IMR-90 (cell line): ENCODE measurements around the gene MYBPC3. TPM values are rescaled to one million over a fixed set of nuclear protein-coding genes. Genes with fewer than 3 reads are reported as not detected.

Source experiments
- ATAC-seq: fragments of 200-7000 bp; cut with Tn5 transposase; 2 replicates; pipeline ENCODE4 v1.9.1; 2020; ENCODE audit warnings: low read depth, mild to moderate bottlenecking, moderate library complexity
- BruUV-seq: library from RNA; stranded (reverse); fragments of 400-500 nt; replicated peaks from 2 replicates; lab custom pipeline; 2021; lab: Mats Ljungman, UMichigan
- CTCF ChIA-PET: fragments of 300-600 bp; formaldehyde crosslinking; extraction: SDS; loops from one replicate; lab custom pipeline; 2021; ENCODE audit warnings: antibody characterized with exemption; lab: Yijun Ruan, JAX
- POLR2A ChIA-PET: fragments of 300-600 bp; sonication (Branson Sonifier 250); formaldehyde crosslinking; loops from one replicate; lab custom pipeline; 2022; ENCODE audit warnings: antibody characterized with exemption; ENCODE audit not compliant: unreplicated experiment; lab: Charles Lee
- DNase-seq: peaks from one replicate; pipeline ENCODE4 v3.0.0; 2013
- H2AFZ ChIP-seq: replicated peaks from 2 replicates; pipeline ENCODE3; 2013; ENCODE audit warnings: low read length, mild to moderate bottlenecking; ENCODE audit not compliant: poor library complexity
- H2AK5ac ChIP-seq: 2 replicates; pipeline ENCODE4 v1.6.1; 2013; ENCODE audit warnings: low read depth, low read length, inconsistent platforms
- H2AK9ac ChIP-seq: replicated peaks from 2 replicates; pipeline ENCODE3; 2013; ENCODE audit warnings: mild to moderate bottlenecking, low read depth, low read length, moderate library complexity; ENCODE audit not compliant: poor library complexity
- H2BK120ac ChIP-seq: 2 replicates; pipeline ENCODE4 v1.6.1; 2013; ENCODE audit warnings: low read depth, low read length, inconsistent platforms
- H2BK15ac ChIP-seq: 3 replicates; pipeline ENCODE4 v1.6.1; 2013; ENCODE audit warnings: low read depth, low read length, inconsistent platforms
- H2BK20ac ChIP-seq: 2 replicates; pipeline ENCODE4 v1.6.1; 2013; ENCODE audit warnings: low read depth, mild to moderate bottlenecking, inconsistent platforms, low read length, moderate library complexity
- H2BK5ac ChIP-seq: 2 replicates; pipeline ENCODE4 v1.6.1; 2013; ENCODE audit warnings: mild to moderate bottlenecking, low read depth, low read length, inconsistent platforms; ENCODE audit not compliant: poor library complexity, severe bottlenecking
- H3K14ac ChIP-seq: replicated peaks from 2 replicates; pipeline ENCODE4 v1.6.1; 2013; ENCODE audit warnings: low read depth, low read length, inconsistent platforms
- H3K18ac ChIP-seq: 2 replicates; pipeline ENCODE4 v1.6.1; 2013; ENCODE audit warnings: low read depth, low read length, control low read depth
- H3K23ac ChIP-seq: 2 replicates; pipeline ENCODE4 v1.6.1; 2013; ENCODE audit warnings: low read depth, low read length, inconsistent platforms
- H3K27ac ChIP-seq: 2 replicates; pipeline ENCODE4 v1.5.1; 2013; ENCODE audit warnings: mild to moderate bottlenecking, control low read depth, low read length; ENCODE audit not compliant: insufficient read depth
- H3K27me3 ChIP-seq: 2 replicates; pipeline ENCODE4 v1.6.1; 2013; ENCODE audit warnings: low read length; ENCODE audit not compliant: control insufficient read depth, insufficient read depth
- H3K36me3 ChIP-seq: 2 replicates; pipeline ENCODE4 v1.6.1; 2013; ENCODE audit warnings: low read length, mixed read lengths; ENCODE audit not compliant: control insufficient read depth, insufficient read depth
- H3K4ac ChIP-seq: 2 replicates; pipeline ENCODE4 v1.6.1; 2013; ENCODE audit warnings: low read depth, low read length, inconsistent platforms
- H3K4me1 ChIP-seq: 2 replicates; pipeline ENCODE4 v1.6.1; 2013; ENCODE audit warnings: low read length, mixed read lengths; ENCODE audit not compliant: control insufficient read depth, insufficient read depth
- H3K4me2 ChIP-seq: 2 replicates; pipeline ENCODE4 v1.6.1; 2013; ENCODE audit warnings: low read depth, mild to moderate bottlenecking, control low read depth, low read length, moderate library complexity
- H3K4me3 ChIP-seq: 2 replicates; pipeline ENCODE4 v1.5.1; 2013; ENCODE audit warnings: low read depth, mild to moderate bottlenecking, control low read depth, low read length, moderate library complexity; ENCODE audit not compliant: insufficient read depth
- H3K56ac ChIP-seq: 2 replicates; pipeline ENCODE4 v1.6.1; 2013; ENCODE audit warnings: low read length, inconsistent platforms; ENCODE audit not compliant: insufficient read depth; ENCODE audit errors: extremely low read depth
- H3K79me1 ChIP-seq, 2 experiments: 2 replicates each; pipeline ENCODE4 v1.6.1; 2013; ENCODE audit warnings: low read length in 2 of 2, inconsistent platforms in 1 of 2, low read depth in 1 of 2
- H3K9ac ChIP-seq: 2 replicates; pipeline ENCODE4 v1.6.1; 2013; ENCODE audit warnings: low read depth, low read length, control low read depth
- H3K9me1 ChIP-seq: 2 replicates; pipeline ENCODE4 v1.6.1; 2013; ENCODE audit warnings: low read length, inconsistent platforms; ENCODE audit not compliant: insufficient read depth
- H3K9me3 ChIP-seq: 2 replicates; pipeline ENCODE4 v1.6.1; 2013; ENCODE audit warnings: low read length; ENCODE audit not compliant: control insufficient read depth, insufficient read depth
- H4K20me1 ChIP-seq: 2 replicates; pipeline ENCODE4 v1.6.1; 2013; ENCODE audit warnings: low read length, inconsistent platforms; ENCODE audit not compliant: insufficient read depth
- H4K5ac ChIP-seq: 2 replicates; pipeline ENCODE4 v1.6.1; 2013; ENCODE audit warnings: mild to moderate bottlenecking, low read depth, low read length, control low read depth
- H4K8ac ChIP-seq, 2 experiments: 2 replicates each; pipeline ENCODE4 v1.6.1; 2013; ENCODE audit warnings: low read depth in 2 of 2, low read length in 2 of 2, control low read depth in 1 of 2, inconsistent platforms in 1 of 2
- H4K91ac ChIP-seq: 2 replicates; pipeline ENCODE4 v1.6.1; 2013; ENCODE audit warnings: low read depth, low read length, inconsistent platforms; ENCODE audit not compliant: insufficient read depth
- MAFK ChIP-seq: IDR thresholded peaks from 2 replicates; pipeline ENCODE4 v1.6.1; 2012; ENCODE audit warnings: low read depth, low read length, improper control_type of control experiment
- RFX5 ChIP-seq: IDR thresholded peaks from 2 replicates; pipeline ENCODE4 v1.8.0; 2012; ENCODE audit warnings: low read depth, mild to moderate bottlenecking, low read length, moderate library complexity
- SMC3 ChIP-seq: fragments of 150-350 bp; IDR thresholded peaks from 2 replicates; pipeline ENCODE4 v1.6.1; 2016; ENCODE audit warnings: low read depth, mild to moderate bottlenecking, antibody characterized with exemption, low read length, moderate library complexity
- WGBS, 2 experiments: methylation state at CpG; one replicate each; pipeline versions ENCODE4 v1.1.5 to v1.1.7; 2013; ENCODE audit warnings: missing lambda C conversion rate in 2 of 2; ENCODE audit not compliant: insufficient read length in 1 of 2; ENCODE audit errors: extremely low coverage in 2 of 2; 5-methylcytosine and 5-hydroxymethylcytosine counted together
- dilution Hi-C: fragments of 300-500 bp; cut with HindIII; formaldehyde crosslinking; loops from one replicate; pipeline ENCODE4 v1.14.3; 2018; ENCODE audit warnings: low sequenced_read_pairs; ENCODE audit not compliant: unreplicated experiment
- in situ Hi-C: fragments of 300-500 bp; cut with MboI; formaldehyde crosslinking; loops from 3 replicates; pipeline ENCODE4 v1.14.3; 2019; ENCODE audit warnings: low sequenced_read_pairs, inconsistent platforms, mixed read lengths
- intact Hi-C: fragments of 100-400 bp; cut with micrococcal nuclease; formaldehyde crosslinking; loops from 2 replicates; pipeline ENCODE4 v1.10.0; 2022
- polyA plus RNA-seq, 3 experiments: library from polyadenylated mRNA; depleted of rRNA; stranded (reverse); fragments of >200 nt; gene quantifications; 2 replicates each; pipeline ENCODE4 v1.2.3, GENCODE V29; 2012; ENCODE audit warnings: low replicate concordance in 1 of 3
- total RNA-seq: library from RNA; depleted of rRNA; stranded (reverse); fragments of >200 nt; gene quantifications from 2 replicates; pipeline ENCODE4 v1.2.3, GENCODE V29; 2012
- TF ChIP-seq, protein P1 (sequence below): conservative IDR thresholded peaks from 2 replicates; pipeline ENCODE4 v1.5.1; 2012; ENCODE audit warnings: mild to moderate bottlenecking, low read depth, low read length, improper control_type of control experiment

The MYBPC3 gene
- total and polyA plus RNA-seq, 2 of the 4 experiments (the other 2 are of a cell fraction): not detected

DNA sequence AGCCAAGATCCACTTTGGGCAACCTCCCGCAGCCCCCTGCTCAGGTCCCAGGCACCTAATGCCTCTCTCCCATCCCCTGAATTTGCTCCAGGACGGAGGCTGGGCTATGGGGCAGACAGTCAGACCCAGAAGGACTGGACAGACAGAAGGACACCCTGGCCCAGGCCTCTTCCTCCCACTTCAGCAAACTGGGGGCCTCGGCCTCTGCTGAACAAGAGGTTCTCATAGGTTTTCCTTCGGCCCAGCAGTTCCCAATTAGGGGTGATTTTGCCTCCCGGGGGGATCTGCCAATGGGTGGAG is 22.2 kb upstream of the MYBPC3 start:
- no peak overlapping the region for H3K23ac ChIP-seq
- no peak overlapping the region for H3K27ac ChIP-seq
- no peak overlapping the region for H2BK20ac ChIP-seq
- intact Hi-C loops: loop anchor here (1.0 kb wide), 3 partner anchors 34 to 243 kb away; partner anchors contain the start of gene SLC39A13
- no peaks in the 10 kb centered on the region; the same call in 1 of the 2 replicates for H4K20me1 ChIP-seq
- no peak overlapping the region for H3K4me3 ChIP-seq
- H3K9me1 ChIP-seq: peaks cover 9% of the 10 kb centered on the region
- H3K56ac ChIP-seq: no peak overlapping the region
- in situ Hi-C loops: loop anchor here (25.0 kb wide), 1 partner anchor 487 kb away; no protein-coding TSS in a partner anchor
- no peak overlapping the region for H4K8ac ChIP-seq
- BruUV-seq: no TSS peak
- no peaks in the 10 kb centered on the region for H3K36me3 ChIP-seq
- no peak overlapping the region; the same call in 1 of the 2 replicates for H4K91ac ChIP-seq
- peak overlapping the region; percentile 42 for H2AK9ac ChIP-seq
- H3K79me1 ChIP-seq: no peaks in the 10 kb centered on the region
- H4K5ac ChIP-seq: no peak overlapping the region
- no peak for DNase-seq
- H3K4me1 ChIP-seq: peaks cover 5% of the 10 kb centered on the region
- WGBS, 2 experiments: no CpG with 5 or more reads among the region's 5 CpGs
- no peak overlapping the region for H2BK15ac ChIP-seq
- peak overlapping the region; percentile 68; the same call in 1 of the 2 replicates for H2AK5ac ChIP-seq
- ChIA-PET CTCF (interaction anchor here (0.6 to 1.9 kb wide), 8 partner anchors 12 to 243 kb away, joined by 3 to 6 read pairs (median 4); no protein-coding TSS in a partner anchor), POLR2A (no interaction called here)
- dilution Hi-C loops: no loop called here
- no peak for ATAC-seq
- H2BK5ac ChIP-seq: no peak overlapping the region
- H3K4me2 ChIP-seq: no peak overlapping the region
- H2AFZ ChIP-seq: peak overlapping the region; percentile 76
- no peak overlapping the region for H2BK120ac ChIP-seq
- H3K9me3 ChIP-seq: no peaks in the 10 kb centered on the region
- H3K18ac ChIP-seq: no peak overlapping the region
- TF ChIP-seq, protein P1, sequence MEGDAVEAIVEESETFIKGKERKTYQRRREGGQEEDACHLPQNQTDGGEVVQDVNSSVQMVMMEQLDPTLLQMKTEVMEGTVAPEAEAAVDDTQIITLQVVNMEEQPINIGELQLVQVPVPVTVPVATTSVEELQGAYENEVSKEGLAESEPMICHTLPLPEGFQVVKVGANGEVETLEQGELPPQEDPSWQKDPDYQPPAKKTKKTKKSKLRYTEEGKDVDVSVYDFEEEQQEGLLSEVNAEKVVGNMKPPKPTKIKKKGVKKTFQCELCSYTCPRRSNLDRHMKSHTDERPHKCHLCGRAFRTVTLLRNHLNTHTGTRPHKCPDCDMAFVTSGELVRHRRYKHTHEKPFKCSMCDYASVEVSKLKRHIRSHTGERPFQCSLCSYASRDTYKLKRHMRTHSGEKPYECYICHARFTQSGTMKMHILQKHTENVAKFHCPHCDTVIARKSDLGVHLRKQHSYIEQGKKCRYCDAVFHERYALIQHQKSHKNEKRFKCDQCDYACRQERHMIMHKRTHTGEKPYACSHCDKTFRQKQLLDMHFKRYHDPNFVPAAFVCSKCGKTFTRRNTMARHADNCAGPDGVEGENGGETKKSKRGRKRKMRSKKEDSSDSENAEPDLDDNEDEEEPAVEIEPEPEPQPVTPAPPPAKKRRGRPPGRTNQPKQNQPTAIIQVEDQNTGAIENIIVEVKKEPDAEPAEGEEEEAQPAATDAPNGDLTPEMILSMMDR: no peak
- TF ChIP-seq RFX5 (no peak), SMC3 (no peak), MAFK (no peak)
- no peak overlapping the region for H3K9ac ChIP-seq
- H3K27me3 ChIP-seq: peaks cover 5% of the 10 kb centered on the region
- no peak overlapping the region for H3K14ac ChIP-seq
- no peak overlapping the region; the same call in 1 of the 2 replicates for H3K4ac ChIP-seq
